SKM-1 treated with dmso at 0.1 percent for 144 hours (cell line): ENCODE data around the gene NBPF14.
"Not testable (repeated sequence)": the region's sequence is repeated elsewhere in the genome, so short reads cannot be mapped to it uniquely, and the experiment has no call there.

Experiments
- DNase-seq: peaks from one replicate; lab custom pipeline; 2025; ENCODE audit not compliant: unreplicated experiment; lab: John Stamatoyannopoulos, UW

NBPF14 gene, protein sequence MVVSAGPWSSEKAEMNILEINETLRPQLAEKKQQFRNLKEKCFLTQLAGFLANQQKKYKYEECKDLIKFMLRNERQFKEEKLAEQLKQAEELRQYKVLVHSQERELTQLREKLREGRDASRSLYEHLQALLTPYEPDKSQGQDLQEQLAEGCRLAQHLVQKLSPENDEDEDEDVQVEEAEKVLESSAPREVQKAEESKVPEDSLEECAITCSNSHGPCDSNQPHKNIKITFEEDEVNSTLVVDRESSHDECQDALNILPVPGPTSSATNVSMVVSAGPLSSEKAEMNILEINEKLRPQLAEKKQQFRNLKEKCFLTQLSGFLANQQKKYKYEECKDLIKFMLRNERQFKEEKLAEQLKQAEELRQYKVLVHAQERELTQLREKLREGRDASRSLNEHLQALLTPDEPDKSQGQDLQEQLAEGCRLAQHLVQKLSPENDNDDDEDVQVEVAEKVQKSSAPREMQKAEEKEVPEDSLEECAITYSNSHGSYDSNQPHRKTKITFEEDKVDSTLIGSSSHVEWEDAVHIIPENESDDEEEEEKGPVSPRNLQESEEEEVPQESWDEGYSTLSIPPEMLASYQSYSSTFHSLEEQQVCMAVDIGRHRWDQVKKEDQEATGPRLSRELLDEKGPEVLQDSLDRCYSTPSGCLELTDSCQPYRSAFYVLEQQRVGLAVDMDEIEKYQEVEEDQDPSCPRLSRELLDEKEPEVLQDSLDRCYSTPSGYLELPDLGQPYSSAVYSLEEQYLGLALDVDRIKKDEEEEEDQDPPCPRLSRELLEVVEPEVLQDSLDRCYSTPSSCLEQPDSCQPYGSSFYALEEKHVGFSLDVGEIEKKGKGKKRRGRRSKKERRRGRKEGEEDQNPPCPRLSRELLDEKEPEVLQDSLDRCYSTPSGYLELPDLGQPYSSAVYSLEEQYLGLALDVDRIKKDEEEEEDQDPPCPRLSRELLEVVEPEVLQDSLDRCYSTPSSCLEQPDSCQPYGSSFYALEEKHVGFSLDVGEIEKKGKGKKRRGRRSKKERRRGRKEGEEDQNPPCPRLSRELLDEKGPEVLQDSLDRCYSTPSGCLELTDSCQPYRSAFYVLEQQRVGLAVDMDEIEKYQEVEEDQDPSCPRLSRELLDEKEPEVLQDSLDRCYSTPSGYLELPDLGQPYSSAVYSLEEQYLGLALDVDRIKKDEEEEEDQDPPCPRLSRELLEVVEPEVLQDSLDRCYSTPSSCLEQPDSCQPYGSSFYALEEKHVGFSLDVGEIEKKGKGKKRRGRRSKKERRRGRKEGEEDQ (N-terminal part only)

DNA sequence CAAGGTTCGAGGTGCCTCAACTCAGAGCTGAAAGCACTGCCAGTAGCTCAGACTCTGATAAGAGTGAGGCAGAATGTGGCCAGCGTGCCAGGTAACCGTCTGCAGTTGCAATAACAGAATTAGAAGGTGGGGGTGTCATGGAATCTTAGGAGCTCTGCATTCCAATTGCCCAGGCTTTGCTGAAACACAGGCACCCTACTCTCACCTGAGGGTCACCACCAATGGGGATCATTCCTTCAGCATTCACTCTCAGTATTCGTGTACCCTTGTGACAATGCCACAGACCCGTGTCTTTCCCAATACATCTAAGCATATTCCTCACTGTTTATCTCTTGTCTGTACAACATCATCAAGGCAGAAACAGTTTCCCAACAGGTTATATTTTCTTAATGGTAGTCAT is at the start of gene NBPF14:
Gene NBPF14 (minus strand): TSS at position 101 of the 400 bp plus-strand sequence. CDS start 294 bp downstream, outside the sequence.
- not testable (repeated sequence) for DNase-seq

DNA sequence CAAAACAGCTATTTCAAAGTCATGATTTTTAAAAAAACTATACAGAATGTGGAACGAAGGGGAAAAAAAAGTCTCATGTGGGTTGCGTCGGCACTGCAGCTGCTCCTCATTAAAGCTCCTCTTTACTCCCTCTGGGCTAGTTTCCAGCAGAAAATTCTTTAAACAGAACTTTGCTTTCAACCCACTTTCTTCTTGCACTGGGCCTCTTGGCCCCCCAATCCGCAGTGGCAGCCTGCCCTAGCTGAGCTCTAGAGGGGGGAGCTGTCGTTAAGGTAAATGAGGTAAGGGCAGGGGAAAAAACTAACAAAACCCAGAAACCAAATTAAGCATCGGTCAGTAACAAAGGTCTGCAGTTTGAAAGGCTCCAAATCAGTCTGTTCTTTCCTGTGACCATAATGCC is 29.6 kb upstream of the NBPF14 start:
- not testable (repeated sequence) for DNase-seq

DNA sequence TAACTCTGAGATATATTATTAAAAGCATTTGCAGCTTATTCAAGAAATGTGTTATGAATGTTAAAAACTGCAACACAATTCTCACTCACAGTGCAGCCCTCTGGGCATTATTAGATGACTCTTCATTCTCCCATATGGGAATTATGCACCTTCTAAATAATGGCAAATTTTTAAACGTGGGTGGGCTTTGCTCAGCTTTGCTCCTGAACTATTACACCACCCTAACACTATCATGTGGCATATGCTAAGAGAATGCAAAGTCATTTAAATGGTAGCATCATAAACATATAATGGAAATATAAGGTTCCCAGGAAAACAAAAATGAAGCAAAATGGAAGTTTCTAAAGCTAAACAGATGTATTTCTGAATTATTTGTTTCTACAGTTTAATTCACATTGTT is 22.4 kb upstream of the NBPF14 start:
- not testable (repeated sequence) for DNase-seq

DNA sequence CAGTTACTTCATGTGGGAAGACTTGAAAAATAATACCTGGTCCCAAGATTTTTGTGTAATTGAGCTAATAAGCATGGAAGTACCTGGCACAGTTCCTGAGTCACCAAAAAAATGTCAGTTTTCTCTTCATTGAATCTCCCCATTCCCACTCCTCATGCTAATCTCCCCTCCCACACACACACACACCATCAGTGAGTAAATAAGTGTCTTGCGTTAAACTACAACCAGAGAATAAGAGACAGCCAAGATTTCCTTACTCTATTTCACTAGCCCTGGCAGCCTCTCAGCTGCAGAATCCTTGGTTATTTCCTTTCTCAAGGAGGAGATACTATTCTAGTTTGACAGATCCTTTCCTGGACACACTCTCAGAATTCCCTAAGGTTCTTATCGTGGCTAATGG is 9.5 kb upstream of the NBPF14 start:
- not testable (repeated sequence) for DNase-seq

DNA sequence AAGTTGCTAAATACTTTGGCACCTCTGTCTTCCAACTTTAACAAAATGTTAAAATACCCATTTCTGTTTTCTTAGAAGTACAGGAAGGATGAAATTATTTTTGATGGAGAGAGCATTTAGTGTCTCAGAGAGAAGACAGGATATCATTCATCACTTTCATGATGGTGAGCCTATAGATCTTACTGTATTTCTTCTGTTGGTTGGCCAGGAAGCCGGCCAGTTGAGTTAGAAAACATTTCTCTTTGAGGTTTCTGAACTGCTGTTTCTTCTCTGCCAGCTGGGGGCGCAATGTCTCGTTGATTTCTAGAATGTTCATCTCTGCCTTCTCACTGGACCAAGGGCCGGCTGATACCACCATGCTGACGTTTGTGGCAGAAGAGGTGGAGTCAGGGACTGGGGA is 451 bp downstream of the NBPF14 start:
- DNase-seq: not testable (repeated sequence)

DNA sequence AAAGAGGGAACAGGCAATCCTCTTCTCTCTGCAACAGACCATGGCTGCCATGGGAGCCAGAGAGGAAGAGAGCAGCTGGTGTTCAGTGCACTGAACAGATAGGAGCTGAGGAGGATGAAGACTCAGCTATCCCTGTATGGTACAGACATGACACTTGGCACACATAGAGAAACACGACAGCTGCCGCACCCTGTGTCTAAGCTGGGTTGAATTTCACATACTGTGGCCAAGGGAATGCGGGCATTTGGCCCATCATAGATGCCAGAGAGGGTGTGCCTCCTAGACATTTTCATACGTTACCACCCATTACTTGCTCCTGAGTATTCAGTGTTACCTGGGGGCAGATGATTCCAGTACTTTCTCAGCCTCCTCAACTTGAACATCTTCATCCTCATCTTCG is 4.7 kb downstream of the NBPF14 start:
- not testable (repeated sequence) for DNase-seq

DNA sequence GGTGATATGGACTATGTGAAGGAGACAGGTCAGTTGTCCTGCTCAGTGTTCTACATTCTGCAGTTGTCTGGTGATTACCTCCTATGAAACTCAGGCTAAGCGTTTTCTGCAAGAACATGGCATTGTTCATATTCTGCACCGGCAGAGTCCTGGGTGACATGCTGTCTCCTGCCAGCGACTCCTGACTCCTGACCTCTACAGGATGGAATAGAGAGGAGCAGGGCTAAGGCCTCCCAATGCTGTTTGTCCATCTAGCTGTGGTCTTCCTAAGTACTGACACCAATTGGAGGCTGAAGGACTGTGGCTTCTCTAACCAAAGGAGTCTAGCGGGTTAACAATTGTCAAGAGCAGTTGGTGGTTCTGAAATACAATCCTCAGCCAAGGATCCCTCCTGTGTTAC is 63.7 kb downstream of the NBPF14 start:
- not testable (repeated sequence) for DNase-seq

DNA sequence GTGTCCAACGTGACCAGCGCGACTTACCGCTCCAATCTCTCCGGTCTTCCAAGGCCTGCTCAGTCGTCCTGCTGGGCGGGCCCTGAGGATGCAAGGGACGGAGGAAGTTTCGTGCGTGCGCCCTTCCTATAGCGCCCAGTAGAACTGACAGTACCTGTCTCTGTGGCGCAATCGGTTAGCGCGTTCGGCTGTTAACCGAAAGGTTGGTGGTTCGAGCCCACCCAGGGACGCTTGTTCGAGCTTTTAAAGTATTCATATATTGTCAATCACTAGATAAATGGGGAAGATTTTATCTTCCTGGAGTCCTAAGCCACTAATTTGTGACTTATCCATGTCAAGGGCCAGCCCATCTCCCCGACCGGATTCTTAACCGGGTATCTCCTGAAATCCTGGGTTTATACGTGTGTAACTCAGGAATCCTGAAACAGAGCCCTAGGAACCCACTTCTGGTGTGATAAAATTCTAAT is 66.7 kb downstream of the NBPF14 start:
- not testable (repeated sequence) for DNase-seq

DNA sequence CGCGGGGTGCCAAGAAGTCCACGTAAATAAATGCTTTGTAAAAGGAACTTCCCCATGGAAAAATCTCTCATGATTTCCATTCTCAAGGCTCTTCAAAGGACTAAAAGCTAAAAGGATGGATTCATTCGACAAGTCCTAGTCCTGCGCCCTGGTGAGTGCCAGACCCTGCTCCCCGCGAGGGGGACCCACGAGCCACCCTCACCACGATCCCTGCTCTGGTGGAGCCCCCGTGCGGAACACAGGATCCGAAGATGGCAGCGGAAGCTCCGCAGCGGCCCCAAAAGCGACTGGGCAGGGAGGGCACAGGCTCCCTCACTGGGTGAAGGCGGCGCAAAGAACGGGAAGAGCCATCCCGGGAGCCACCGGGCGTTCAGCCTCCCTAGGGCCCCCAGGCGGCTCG is 67.2 kb downstream of the NBPF14 start:
- not testable (repeated sequence) for DNase-seq

DNA sequence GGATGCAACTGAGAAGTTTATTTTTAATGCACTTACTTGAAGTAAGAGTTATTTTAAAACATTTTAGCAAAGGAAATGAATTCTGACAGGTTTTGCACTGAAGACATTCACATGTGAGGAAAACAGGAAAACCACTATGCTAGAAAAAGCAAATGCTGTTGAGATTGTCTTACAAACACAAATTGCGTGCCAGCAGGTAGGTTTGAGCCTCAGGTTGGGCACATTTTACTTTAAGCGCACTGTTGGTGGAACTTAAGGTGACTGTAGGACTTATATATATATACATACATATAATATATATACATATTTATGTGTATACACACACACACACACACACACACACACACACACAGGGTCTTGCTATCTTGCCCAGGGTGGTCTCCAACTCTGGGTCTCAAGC is 69.2 kb downstream of the NBPF14 start:
- not testable (repeated sequence) for DNase-seq

DNA sequence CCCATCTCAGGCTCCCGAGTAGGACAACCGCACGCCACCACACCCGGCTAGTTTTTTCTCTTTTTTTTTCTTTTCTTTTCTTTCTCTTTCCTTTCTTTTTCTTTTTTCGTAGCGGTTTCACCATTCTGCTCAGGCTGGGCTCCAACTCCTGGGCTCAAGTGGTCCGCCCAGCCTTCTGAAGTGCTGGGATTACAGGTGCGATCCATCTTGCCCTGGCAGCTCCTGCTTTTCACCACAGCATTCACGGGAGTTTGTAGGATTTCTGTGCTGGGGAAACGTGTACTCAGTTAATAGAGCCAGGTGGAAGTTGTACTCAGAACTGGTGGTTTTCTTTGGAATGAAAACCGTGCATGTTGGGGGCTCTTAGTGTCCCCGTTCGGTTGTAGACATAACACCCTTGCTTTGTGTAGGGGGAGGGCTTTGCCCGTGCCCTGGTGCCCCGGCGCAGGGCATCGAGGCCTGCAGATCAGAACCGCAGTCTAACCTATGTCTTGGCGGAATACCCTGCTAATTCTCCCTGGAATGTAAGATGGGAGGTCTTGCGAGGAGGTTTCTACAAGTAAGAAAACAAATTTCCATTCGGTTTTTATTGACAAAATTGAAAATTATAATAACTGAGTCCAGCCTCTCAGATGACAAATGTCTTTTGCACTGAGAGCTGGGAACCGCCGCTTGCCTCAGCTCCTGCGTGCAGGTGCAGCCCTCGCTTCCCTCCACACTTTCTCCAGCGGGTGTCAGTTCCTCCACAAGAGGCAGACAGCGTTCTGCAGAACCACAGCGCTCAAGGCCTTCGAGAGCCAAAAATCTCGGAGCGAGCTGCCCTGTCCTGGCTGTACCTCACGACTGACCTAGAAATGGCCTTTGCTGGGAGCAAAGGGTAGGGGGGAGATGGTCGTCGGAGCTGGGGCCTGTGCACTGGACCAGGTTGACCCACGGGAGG is 72.3 kb downstream of the NBPF14 start:
- not testable (repeated sequence) for DNase-seq

DNA sequence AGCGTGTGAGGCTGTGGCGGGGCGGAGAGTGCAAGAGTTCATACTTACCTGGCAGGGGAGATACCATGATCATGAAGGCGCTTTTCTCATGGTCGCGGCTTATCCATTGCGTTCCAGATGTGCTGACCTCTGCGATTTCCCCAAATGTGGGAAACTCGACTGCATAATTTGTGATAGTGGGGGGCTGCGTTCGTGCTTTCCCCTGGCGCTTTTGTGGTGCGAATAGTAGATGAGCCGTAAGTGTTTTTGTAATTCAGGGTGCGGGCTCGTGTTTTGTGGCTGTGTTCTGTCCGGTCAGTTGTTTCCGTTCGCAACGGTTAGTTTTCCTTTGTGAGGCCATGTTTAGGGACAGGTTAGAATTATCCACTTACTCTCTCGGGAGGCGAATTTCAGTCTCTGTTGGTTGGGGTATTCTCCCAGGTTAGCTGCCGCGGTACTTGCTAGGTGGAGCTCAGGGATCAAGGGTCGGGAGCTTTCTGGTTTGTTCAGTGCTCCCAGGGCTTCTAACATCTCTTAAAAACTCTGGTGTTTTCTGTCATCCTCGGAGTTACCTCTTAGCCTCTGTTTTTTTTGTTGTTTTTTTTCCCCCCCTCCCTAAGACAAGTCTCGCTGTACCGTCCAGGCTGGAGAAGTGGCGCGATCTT is 73.1 kb downstream of the NBPF14 start:
- peak; percentile 95 for DNase-seq

DNA sequence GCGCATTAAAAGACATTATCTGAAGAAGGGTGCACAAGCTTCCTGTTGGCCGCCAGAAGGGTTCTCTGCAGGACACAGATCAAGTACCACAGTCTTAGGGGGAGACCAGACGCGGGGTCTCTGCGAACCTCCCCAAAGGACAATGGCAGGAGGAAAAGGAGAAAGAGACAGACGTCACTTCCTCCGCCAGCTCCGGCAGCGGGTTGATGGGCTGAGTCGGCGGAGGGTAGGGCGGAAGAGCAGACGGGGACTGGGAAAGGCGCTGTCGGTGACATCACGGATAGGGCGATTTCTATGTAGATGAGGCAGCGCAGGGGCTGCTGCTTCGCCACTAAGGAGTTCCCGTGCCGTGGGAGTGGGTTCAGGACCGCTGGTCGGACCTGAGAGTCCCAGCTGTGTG is 73.7 kb downstream of the NBPF14 start:
- peak; percentile 78 for DNase-seq

DNA sequence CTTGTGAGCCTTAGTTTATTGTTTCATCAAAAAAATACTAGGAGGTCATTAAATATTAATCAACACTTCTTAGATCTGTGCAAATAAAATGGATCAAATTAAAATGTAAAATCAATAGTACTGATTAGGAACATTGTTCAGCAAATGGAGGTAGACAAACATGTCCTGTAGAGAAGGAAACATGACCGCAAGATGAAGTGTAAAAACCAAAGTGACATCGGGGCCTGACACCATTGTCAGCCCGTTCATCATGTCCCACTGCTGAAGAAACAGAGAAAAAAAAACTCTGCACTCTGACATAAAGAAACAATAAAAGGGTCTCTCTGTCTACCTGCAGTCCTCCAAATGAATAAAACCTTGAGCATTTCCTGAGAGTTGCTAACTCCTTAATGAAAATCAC is 81.5 kb downstream of the NBPF14 start:
- not testable (repeated sequence) for DNase-seq

DNA sequence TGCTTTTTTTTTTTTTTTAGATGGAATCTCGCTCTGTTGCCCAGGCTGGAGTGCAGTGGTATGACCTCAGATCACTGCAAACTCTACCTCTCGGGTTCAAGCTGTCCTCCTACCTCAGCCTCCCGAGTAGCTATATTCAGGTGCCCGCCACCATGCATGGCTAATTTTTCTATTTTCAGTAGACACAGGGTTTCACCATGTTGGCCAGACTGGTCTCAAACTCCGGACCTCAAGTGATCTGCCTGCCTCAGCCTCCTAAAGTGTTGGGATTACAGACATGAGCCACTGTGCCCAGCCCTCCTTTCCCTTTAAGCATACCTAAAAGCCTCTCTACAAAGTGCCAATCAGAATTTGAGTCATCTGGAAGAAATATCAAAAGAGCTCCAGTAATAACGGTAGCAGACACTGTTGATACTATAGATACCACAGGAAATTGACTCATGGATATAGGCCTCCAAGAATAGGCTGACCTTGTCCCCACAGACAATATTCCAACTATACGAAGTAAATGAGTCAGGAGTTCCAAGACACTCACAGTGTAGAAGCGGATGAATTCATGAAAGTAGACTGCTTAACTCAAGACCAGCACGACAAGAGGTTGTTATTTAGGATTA is 83.1 kb downstream of the NBPF14 start:
- not testable (repeated sequence) for DNase-seq

DNA sequence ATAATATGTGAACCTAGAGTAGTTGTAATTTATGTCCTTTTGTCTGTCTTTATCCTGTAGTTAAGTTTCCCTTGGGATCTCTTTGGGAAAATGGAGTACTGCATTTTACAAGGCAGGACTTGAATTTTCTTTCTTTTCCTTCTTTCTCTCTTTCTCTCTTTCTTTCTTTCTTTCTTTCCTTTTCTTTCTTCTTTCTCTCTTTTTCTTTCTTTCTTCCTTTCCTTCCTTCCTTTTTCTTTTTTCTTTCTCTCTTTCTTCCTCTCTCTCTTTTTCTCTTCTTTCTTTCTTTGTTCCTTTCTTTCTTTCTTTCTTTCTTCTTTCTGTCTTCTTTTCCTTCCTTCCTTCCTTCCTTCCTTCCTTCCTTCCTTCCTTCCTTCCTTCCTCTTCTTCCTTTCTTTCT is 101.9 kb downstream of the NBPF14 start:
- not testable (repeated sequence) for DNase-seq

DNA sequence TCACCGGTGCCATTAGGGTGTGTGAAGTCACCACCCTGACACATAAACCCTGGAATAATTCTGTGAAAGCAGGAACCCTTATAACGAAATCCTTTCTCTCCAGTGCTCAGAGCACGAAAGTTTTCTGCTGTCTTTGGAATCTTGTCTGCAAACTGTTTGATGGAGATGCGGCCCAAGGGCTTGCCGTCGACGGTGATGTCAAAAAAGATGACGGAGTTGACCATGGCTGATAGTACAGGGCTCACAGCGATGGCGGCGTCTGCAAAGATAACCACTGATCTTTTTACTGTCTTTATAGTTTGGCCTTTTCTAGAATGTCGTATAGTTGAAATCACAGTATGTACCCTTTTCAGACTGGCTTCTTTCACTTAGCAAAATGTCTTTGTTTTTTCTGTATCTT is 112.8 kb downstream of the NBPF14 start, which contains the start of gene PPIAL4G:
Gene PPIAL4G (minus strand): TSS at position 274 of the 400 bp plus-strand sequence. CDS start 50 bp downstream, at position 224.
- not testable (repeated sequence) for DNase-seq
